NCI-H510A treated with DMSO at 0.1 percent for 48 hours (cell line): ENCODE data around the gene NMD3.
"Not testable (repeated sequence)": the region's sequence is repeated elsewhere in the genome, so short reads cannot be mapped to it uniquely, and the experiment has no call there.

Experiments used
- DNase-seq: peaks from one replicate; lab custom pipeline; 2025; lab: John Stamatoyannopoulos, UW

The NMD3 gene

DNA sequence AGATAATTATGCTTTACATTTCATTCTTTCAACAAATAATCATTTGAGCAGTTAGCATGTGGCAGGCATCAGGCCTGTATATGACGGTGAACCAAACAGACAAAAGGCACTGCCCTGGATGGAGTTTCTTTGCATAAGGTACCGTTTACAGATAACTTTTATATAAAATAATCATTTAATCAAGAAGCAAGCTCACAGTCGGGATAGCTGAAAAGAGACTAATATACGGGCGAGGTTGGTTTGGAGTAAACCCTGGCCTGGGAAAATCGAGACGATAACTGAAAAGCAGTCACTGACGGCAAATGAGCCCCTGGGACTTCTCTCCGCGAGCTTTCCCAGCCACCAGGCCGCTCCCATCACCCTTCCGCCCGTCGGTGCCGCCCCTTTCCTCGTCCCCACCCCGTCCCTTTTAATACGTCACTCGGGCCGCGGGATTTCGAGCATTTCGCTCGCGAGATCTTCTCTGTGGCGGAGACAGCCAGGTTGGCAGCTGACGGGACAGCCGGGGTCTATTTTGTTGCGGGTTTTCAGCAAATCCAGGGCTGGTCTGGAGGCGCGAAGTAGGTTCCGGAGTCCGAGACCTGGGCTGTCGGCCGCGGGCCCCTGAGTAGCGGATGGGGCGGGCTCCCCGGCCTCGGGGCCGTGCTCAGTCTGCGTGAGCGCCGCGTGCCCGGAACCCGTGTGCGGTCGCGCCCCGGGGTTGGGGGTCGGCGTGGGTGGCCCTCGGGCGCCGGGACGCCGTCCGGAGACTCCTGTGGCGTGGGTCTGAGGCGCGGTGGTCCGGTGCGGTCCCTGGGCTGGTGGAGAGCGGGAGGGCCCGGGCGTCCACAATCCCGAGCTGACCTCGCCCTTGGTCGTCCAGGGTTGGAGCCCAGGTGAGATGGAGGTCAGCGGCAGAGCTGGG, at the start of gene NMD3:
TSS of gene NMD3 (plus strand) at position 462 of the 904 bp plus-strand sequence. CDS start 703 bp downstream, outside the sequence.
- peak; percentile 93 for DNase-seq

DNA sequence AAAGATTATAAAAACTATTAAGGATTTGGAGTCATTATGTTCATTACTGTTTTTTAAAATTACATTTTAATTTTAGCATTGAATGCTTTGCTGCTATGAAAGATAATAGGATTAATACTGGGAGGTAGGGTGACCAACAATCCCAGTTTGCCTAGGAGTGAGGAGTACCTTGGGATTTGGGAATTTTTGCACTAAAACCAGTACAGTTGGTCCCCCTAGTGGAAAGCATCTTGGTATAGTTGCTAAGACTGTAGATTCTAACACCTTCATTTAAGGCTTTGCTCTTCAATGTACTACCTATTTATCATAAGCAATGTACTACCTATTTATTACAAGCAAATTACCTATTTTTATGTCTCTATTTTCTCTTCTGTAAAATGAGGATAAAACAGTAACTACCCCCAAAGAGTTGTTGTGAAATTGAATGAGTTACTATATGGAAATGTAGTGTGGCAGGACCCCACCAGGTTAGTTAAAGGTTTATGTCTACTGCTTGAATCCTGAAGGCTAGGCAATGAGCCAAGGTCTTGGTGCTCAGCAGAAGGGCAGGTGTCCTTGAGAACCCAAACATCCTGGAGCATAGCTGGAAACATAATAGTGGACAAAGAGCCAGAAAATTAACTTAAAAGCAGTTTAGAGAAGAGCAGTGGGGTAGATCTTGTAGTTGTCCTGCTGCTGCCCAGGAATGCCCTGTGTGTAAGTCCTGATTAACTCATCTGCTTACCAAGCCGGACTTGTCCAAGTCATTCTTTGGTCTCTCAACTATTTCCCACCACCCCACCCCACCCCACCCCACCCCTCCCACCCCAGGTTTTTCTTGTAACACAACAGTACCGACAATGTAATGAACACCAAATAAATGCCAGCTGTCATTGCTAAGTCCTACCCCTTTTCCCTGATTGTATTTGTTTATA, 49.2 kb upstream of the NMD3 start:
- DNase-seq: no peak

DNA sequence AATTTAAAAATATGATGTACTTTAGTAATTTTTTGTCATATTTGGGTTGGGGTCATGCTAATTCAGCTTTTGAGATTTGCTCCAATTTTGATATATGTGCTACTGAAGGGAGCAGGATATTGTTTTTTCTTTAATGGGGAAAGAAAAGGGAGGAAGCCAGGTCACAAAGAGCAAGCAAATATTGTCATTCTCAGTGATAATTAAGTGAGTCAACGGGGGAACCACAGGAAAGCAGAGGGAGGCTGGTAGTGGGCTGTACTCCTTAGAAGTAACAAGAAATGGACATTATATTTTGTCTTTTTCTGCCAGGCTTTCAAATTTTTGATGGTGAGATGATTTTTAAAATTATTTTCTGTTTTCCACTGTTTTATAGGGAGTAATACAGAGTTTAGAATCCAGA, 45.6 kb upstream of the NMD3 start:
- no peak for DNase-seq

DNA sequence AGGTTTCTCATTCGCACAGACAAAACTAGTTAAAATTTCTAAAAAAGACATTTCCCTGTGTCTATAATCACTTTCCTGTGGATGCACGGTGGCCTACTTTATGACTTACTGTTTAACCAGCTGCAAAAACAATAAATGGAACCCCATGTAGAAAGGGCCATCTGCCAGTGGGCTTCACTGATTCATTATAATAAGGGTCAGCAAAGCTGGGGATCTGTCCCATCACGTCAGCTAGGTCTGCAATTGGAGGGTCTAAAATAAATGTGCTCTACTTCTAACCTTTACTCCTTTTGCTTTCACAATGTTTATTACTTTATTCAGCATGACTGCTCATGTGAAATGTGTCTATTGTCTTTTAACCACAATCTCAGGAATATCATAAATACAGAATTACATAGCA, 43.1 kb upstream of the NMD3 start:
- no peak for DNase-seq

DNA sequence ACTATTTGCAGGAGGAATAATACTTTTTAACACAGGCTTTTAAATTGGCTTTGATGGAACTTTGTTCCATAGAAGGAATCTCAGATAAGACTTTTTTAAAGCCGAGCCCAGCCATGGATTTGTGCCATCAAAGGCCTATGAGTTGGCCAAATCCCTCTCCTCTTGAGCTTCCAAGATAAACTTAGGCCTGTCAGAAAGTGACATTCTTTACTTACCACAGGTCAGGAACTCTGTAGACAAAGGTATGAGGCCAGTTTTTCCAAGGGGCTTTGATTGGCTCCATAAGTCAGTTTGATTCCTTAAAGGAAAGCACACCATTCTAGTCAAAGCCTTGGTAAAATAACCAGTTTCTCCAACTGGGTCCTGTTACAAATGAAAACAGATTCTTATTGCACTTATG, 39.7 kb upstream of the NMD3 start:
- not testable (repeated sequence) for DNase-seq

DNA sequence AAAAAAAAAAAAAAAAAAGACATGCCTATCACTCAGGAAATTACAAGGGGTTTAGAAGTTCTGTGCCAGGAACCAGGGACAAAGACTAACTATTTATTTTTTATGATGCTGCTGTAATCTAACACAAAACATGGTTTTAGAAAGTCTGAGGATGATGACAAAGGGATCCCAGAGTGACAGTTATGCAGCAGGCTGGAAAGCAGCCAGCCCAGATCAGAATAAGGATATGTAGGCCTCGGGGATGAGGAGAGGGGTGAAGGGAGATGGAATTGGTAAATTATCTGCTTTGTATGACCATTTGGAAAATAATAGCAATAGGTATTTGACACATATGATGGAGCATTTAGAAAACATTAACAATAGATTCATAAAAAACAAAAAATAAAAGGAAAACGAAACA, 34.1 kb upstream of the NMD3 start:
- no peak for DNase-seq

DNA sequence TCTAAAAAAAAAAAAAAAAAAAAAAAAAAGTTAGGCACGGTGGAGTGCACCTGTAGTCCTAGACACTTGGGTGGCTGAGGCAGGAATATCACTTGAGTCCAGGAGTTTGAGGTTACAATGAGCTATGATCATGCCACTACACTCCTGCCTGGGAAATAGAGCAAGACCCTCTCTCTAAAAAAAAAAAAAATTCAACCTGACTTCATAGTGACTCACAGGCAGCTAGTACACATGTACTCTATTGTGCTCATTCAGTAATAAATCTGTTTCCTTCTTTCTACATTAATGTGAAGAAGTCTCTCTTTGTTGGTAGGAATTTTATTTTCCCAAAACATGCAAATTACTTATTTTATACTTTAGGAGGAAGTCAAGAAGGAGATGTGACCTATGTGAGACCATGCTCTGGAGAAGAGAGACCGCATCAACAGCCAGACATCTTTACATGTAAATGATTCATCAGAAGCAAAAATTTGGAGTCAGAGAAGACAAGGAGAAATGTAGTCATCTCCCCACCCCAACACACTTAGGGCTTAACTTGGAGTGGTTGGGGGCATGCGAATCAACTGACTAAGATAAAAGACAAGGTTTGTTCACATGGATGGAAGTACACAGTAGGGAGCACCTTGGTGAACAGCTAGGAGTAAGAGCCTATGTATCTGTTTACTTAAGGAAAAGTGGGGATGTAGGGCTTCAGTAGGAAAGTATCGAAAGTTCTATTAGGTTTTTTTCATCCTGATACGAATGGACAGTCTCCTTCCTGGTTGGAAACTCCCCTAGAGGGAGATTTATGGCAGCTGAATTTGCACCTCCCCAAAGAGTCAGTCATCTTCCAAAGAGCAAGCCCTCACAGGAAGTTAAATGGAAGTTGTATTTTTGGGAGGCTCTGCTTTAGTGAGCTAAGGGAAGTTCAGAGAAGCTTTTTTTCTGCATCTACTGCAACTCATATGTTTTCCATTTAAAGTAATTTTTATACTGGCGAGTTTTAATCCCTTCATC, 23.0 kb upstream of the NMD3 start:
- DNase-seq: no peak

DNA sequence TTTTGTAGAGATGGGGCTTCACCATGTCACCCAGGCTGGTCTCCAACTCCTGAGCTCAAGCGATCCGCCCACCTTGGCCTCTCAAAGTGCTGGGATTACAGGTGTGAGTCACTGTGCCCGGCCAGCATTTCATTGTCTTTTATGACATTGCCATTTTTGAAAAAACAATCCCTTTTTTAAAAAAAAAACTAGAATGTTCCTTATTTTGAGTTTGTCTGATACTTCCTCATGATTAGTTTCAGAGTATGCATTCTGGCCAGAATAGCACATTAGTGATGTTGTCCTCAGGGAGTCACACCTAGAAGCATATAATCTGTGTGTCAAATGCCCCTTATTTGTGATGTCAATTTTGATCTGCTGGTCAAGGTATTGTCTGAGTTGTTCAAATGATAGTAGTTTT, 21.2 kb upstream of the NMD3 start:
- DNase-seq: no peak

DNA sequence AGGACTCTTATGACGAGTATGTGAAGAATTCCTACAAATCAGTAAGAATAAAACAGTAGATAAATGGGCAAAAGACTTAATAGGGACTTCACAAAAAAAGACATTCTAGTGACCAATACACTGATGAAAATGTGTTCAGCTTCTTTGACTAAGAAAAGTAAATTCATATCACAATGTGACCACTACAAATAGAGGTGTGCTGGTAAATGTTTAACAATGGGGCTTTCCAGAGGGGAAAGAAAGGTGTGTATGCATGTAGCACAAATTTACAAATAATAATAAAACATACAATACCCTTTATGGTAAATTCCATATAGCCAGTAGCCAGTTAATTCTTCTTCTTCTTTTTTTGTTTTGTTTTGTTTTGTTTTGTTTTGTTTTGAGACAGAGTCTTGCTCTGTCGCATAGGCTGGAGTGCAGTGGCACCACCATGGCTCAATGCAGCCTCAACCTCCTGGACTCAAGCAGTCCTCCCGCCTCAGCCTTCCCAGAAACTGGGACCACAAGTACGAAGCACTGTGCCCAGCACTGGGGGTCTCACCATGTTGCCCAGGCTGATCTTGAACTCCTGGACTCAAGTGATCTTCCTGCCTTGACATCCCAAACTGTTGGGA, 17.5 kb upstream of the NMD3 start:
- no peak for DNase-seq

DNA sequence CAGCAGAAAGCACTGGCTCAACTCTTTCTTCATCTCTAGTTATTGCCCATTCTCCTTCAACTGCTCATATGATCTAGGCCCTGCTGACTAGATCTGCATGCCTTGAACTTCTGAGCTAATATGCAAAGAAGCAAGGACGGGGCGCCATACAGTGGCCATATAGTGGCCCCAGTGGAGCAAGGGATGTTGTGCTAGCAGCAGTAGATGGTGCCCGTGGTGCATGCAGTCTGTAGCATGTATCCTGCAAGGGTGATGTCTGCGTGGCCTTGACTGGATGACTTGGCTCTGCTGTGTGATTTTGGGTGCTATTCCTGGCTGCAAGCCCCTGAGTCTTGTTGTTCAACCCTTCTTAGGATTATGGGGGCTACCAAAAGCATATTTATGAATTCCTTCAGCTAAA, 12.2 kb upstream of the NMD3 start:
- DNase-seq: no peak

DNA sequence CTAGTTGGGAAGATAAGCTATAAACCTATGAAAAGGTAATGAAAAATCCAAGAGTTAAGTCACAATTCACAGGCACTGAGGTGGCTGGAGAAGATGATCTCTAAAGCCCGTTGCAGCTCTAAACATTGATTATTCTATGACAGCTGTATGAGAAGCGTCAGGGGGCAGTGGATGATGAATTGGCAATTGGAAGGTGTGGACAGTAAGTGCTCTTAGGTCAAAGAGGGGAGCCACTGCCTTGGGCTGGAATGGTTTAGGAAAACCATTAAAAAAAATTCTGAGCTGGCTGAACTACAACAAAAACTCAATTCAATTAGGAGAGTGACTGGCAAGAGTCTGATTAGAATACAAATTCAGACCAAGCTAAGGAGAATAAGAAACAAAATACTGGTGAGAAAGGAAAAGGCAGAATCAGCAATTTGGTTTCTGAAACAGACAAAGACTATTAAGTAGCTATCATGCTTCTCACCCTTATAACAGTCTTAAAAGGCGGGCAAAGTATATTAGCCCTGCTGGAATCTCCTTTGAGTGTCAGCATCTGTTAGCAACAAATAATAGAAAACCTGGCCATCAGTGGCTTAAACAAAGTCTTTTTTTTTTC, 8.8 kb upstream of the NMD3 start:
- DNase-seq: no peak

DNA sequence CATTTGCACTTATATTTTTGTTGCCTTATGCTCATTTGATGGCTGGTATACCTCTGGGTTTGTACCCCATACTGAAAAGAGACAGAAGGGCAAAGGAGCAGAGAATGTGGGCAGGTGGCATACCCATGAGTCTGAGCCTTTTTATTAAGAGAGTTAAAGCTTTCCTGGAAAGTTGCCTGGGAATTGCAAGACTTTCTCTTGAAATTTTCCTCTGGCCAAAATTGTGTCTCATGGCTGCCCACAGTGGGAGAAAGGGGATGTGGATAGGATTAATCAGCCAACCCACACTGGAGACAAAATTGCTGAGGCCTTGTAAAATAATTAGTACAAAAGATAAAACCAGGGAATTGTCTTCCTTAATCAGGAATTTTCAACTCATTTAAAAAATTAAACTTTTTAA, 8.2 kb upstream of the NMD3 start:
- DNase-seq: no peak

DNA sequence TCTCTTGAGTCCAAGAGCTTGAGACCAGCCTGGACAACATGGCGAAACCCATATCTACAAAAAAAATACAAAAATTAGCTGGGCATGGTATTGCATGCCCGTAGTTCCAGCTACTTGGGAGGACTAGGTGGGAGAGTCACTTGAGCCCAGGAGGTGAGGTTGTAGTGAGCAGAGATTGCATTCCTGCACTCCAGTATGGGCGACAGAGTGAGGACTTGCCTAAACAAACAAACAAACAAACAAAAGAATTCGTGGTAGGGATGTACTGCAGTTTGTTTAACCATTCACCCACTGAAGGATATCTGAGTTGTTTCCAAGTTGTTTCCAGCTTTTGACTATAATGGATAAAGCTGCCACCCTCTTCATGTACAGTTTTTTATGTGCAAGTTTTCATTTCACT, 7.5 kb upstream of the NMD3 start:
- no peak for DNase-seq

DNA sequence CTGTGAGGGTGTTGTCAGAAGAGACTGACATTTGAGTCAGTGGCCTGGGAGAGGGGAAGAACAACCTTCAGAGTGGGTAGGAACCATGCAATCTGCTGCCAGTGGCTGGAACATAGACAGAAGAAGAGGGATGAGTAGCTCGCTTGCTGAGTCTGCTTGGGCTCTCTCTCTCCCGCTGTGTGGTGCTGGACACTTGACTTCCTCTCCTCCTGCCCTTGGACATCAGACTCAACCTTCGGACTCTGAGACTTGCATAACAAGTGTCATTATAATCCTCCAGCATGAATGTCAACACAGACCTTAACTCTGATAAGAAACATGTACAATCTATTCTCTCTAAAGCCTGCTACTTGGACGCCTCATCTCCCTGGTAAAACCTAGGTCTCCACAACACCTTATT, 5.9 kb upstream of the NMD3 start:
- DNase-seq: no peak

DNA sequence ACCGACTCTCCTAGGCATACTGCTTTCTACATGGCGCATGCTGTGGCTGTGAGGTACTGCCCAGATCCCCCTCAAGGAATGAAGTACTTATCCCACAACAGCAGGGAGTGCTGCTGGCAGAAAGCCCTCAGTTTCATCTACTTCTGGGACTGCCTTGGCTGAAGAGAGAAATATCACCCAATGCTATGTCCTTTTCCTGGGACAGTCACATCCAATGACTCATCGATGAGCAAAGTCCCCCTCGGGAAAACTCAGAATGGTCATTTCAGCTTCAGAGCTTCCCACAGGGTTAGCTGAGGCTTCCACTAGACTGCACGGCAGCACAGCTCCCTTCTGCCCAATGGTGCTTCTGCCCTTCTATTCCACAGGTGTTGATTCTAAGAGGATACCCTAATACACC, 3.6 kb upstream of the NMD3 start:
- no peak for DNase-seq

DNA sequence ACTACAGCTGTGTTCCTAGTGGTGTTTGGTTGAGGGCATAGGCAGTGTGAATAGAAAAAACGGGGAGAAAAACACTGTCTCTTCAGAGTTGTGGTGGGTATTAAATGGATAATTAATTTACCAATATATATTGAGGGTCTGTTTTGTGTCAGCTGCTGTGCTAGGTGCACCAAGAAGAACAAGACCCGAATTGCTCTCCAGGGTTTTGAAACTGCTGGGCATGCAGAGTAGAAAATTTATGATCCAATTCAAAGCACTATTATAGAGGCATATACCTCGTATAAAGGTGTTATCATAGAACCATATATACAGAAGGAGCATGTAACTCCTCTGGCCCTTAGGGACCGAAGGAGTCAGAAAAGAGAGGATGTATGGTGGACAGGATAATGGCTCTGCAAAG, 1.6 kb upstream of the NMD3 start:
- DNase-seq: no peak

DNA sequence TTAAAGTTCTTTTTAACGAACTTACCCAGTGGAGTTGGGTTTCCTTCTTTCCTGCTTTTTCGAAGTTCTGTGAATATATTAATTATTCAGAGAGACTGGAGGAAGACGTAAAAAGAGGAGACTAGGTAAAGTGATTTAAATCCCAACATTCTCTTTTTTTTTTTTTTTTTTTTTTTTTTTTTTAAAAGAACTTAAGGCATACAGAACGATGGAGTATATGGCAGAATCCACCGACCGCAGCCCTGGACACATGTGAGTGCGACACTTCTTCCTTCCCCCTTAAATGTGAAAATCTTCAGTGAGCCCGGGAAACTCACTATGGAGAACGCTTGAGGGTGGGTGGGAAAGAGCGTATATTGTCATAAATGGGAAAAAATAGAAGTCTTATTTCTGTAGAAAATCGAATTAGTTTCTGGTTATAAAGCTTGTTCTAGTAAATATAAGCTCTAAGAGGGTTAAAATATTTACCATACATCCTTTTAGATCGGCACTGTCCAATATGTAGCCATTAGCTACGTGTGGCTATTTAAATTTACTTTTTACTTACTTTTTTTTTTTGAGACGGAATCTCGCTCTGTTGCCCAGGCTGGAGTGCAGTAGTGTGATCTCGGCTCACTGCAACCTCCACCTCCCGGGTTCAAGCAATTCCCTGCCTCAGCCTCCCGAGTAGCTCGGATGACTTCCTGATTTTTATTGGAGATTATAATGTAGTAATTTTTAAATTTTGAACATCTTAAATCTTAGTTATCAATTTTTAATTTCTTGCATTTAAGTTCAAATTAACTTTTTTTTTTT, 892 bp downstream of the NMD3 start:
- no peak for DNase-seq

DNA sequence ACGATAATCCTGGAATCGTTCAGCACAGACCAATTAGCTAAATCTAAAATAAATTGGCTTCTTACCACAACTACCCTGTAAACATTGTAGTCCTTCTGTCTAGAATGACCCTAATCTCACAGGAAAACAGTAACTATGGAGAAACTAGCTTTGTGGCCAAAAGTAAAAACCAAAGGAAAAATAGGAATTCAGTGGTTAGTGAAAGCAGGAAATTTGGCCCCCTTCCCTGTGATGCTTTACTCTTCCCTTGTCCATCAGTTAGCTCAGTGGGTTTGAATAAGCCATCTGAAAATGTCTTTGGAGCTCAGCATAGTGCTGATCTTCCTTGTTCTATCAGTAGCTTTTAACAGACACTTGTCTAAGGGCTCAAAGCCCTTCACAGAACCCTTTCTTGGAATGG, 1.6 kb downstream of the NMD3 start:
- peak; percentile 8 for DNase-seq

DNA sequence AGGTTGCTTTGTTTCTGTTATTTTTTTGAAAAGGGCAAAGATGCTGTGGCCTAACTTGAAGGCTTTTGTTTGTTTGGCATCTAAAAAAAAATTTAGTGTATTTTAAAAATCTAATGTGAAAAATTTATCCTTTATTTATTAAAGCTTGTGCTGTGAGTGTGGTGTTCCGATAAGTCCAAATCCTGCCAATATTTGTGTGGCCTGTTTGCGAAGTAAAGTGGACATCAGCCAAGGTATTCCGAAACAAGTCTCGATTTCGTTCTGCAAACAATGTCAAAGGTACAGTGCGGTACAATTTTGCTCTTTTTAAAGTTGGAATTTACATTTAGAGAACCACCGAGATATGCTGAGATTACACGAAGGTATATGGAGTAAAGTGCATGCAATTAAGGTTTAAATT, 3.7 kb downstream of the NMD3 start:
- DNase-seq: no peak

DNA sequence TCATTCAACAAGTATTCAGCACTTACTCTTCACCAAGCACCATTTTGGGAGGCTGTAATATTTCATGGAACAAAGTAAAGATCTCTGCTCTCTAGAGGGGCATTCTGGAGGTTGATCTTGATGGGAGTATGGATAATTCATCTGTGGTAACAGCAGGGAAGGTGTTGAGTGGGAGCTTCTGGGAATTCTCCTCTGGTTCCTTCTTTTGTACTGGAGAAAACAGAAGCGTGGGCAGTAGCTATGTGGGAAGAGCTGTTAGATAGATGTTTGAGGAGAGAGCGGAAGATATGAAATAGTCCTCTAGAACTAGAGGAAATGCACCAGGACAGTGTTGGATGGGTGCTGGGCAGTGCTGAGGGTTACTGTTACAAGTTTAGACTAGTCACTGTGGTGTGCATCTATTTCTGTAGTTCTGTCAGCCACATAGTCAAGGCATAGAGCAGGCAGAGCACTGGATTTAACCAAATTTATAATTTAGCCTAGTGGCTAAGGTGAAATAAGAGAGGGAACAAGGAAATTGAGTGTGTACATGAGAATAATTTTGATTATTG, 9.6 kb downstream of the NMD3 start:
- no peak for DNase-seq
